ENCODE data around the gene GGN.
"Not testable (repeated sequence)": the region's sequence is repeated elsewhere in the genome, so short reads cannot be mapped to it uniquely, and the experiment has no call there.

The GGN gene

GRCh38 chr19:38386300-38386970 lies 1.4 kb downstream of the GGN start:
- no peak for DNase-seq

GRCh38 chr19:38385804-38386257 lies 2.0 kb downstream of the GGN start:
- DNase-seq = no peak

GRCh38 chr19:38385057-38385803 lies 2.6 kb downstream of the GGN start:
- no peak for DNase-seq

- peak in 1 of 2 experiments; percentile 37 for DNase-seq
Measured at GRCh38 chr19:38384209-38385027, 3.4 kb downstream of the GGN start.

GRCh38 chr19:38383743-38384142 lies 4.1 kb downstream of the GGN start:
- no peak for DNase-seq

GRCh38 chr19:38383184-38383583 lies 4.7 kb downstream of the GGN start:
- no peak for DNase-seq

GRCh38 chr19:38381138-38381537 lies 6.7 kb downstream of the GGN start:
- no peak for DNase-seq

- DNase-seq = no peak
Measured at GRCh38 chr19:38378866-38379265, 9.0 kb downstream of the GGN start.

GRCh38 chr19:38377052-38377451 lies 10.8 kb downstream of the GGN start:
- DNase-seq = no peak

- DNase-seq = no peak
Measured at GRCh38 chr19:38376576-38376975, 11.3 kb downstream of the GGN start.

- no peak for DNase-seq
Measured at GRCh38 chr19:38375748-38376147, 12.1 kb downstream of the GGN start.

- no peak for DNase-seq
Measured at GRCh38 chr19:38375098-38375493, 12.7 kb downstream of the GGN start.

GRCh38 chr19:38374332-38375097 lies 13.3 kb downstream of the GGN start, which contains the start of gene PSMD8:
TSS of gene PSMD8 (plus strand) at chr19:38374571. CDS start at chr19:38374602, 31 bp downstream.
- peak; percentile 100 for DNase-seq

- no peak for DNase-seq
Measured at GRCh38 chr19:38373907-38374331, 13.9 kb downstream of the GGN start.

GRCh38 chr19:38371081-38371480 lies 16.8 kb downstream of the GGN start:
- no peak for DNase-seq

GRCh38 chr19:38370299-38370698 lies 17.5 kb downstream of the GGN start:
- peak in 1 of 2 experiments; percentile 40 for DNase-seq

- no peak for DNase-seq
Measured at GRCh38 chr19:38369584-38369983, 18.2 kb downstream of the GGN start.

GRCh38 chr19:38367041-38367440 lies 20.8 kb downstream of the GGN start:
- DNase-seq = no peak

GRCh38 chr19:38362946-38363688 lies 24.7 kb downstream of the GGN start:
- not testable (repeated sequence) for DNase-seq

GRCh38 chr19:38362076-38362945 lies 25.5 kb downstream of the GGN start:
- peak; percentile 44 to 74 for DNase-seq

GRCh38 chr19:38361633-38362075 lies 26.2 kb downstream of the GGN start:
- DNase-seq = peak; percentile 78 to 85
